Smooth muscle cell (in vitro differentiated cells): ENCODE measurements around the gene DOCK2. TPM values are rescaled to one million over a fixed set of nuclear protein-coding genes. Genes with fewer than 3 reads are reported as not detected.

Experiments used
- DNase-seq: peaks from one replicate; lab custom pipeline; 2025; ENCODE audit not compliant: unreplicated experiment; lab: John Stamatoyannopoulos, UW
- H2AFZ ChIP-seq: fragments of 200-600 bp; sonication (generic); 2 replicates; pipeline ENCODE4 v1.6.0; 2016; ENCODE audit warnings: antibody characterized with exemption, low read depth, mild to moderate bottlenecking
- H3F3A ChIP-seq: fragments of 200-600 bp; sonication (generic); 2 replicates; pipeline ENCODE4 v1.6.0; 2017; ENCODE audit warnings: antibody characterized with exemption, low read depth
- H3K27ac ChIP-seq: fragments of 200-600 bp; sonication (generic); 2 replicates; pipeline ENCODE4 v1.5.1; 2016; ENCODE audit warnings: low read depth, mild to moderate bottlenecking
- H3K27me3 ChIP-seq: fragments of 200-600 bp; sonication (generic); 2 replicates; pipeline ENCODE4 v1.6.1; 2016; ENCODE audit warnings: low read depth, mild to moderate bottlenecking
- H3K36me3 ChIP-seq: fragments of 200-600 bp; sonication (generic); 2 replicates; pipeline ENCODE4 v1.5.1; 2016; ENCODE audit warnings: low read depth
- H3K4me1 ChIP-seq: fragments of 200-600 bp; sonication (generic); 2 replicates; pipeline ENCODE4 v1.5.1; 2016; ENCODE audit warnings: low read depth
- H3K4me2 ChIP-seq: fragments of 200-600 bp; sonication (generic); 2 replicates; pipeline ENCODE4 v1.6.0; 2016; ENCODE audit warnings: mild to moderate bottlenecking
- H3K4me3 ChIP-seq: fragments of 200-600 bp; sonication (generic); 2 replicates; pipeline ENCODE4 v1.5.1; 2016; ENCODE audit warnings: mild to moderate bottlenecking
- H3K79me2 ChIP-seq: fragments of 200-600 bp; sonication (generic); 2 replicates; pipeline ENCODE4 v1.6.0; 2016; ENCODE audit warnings: low read depth, mild to moderate bottlenecking
- H3K9ac ChIP-seq: fragments of 200-600 bp; sonication (generic); 2 replicates; pipeline ENCODE4 v1.6.0; 2016; ENCODE audit warnings: low read depth
- H3K9me3 ChIP-seq: fragments of 200-600 bp; sonication (generic); replicated peaks from 2 replicates; pipeline ENCODE4 v1.5.1; 2016; ENCODE audit warnings: low read depth
- H4K20me1 ChIP-seq: fragments of 200-600 bp; sonication (generic); 2 replicates; pipeline ENCODE4 v1.6.0; 2016; ENCODE audit warnings: low read depth
- CTCF ChIP-seq: fragments of 200-600 bp; sonication (generic); IDR thresholded peaks from 2 replicates; pipeline ENCODE4 v1.5.1; 2017; ENCODE audit warnings: borderline replicate concordance, mild to moderate bottlenecking, antibody characterized with exemption; ENCODE audit not compliant: insufficient read depth, poor library complexity, severe bottlenecking
- WGBS: methylation state at CpG from one replicate; pipeline ENCODE4 v1.1.7; 2016; ENCODE audit warnings: low lambda C conversion rate; 5-methylcytosine and 5-hydroxymethylcytosine counted together
- polyA plus RNA-seq: library from polyadenylated mRNA; unstranded; fragments of >200 nt; fragmentation: Nextera tagmentation; extraction: Ambion mirVana; gene quantifications from 2 replicates; pipeline ENCODE4 v1.2.1, GENCODE V29; 2016
- total RNA-seq: library from RNA; depleted of rRNA; stranded (reverse); fragments of >200 nt; gene quantifications from 2 replicates; pipeline ENCODE4 v1.2.3, GENCODE V29; 2014

DOCK2 gene
- total and polyA plus RNA-seq, 2 experiments from 2014 or later, result 0.73 to 3.0 TPM

DNA sequence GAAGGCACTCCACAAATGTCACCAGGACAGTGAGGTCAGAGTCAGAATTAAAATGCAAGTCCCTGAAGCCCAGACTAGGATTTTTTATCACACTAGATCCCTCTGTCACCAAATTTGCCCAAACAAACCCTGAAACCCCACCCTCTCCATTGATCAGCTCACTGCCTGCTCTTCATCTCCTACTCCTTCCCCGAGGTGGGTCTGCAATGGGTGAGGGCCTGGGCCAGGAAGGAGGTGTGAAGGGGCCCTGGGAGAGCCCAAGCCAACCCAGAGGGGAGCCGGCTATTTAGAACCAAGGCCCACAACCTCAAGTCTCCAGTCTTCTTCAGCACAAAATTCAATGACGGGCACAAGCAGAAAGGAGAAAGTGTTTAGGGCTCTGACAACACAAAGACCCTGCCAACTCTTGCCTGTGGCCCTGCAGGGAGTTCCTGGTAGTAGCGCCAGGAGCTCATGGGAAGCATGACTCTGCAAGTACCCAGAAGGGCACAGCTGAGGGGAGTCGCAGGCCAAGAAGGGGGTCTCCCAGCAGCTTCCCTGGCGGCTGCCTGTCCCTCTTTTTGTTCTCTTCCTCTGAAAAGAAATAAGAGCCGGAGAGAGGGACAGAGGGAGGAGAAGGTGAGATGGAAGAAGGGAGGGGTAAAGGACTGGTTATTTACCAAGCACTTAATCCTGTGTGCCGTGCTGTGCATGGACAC, 474.2 kb downstream of the DOCK2 start:
- 67% methylated on average over 8 of the region's 8 CpGs for WGBS
- no peaks in the 10 kb centered on the region for H3F3A ChIP-seq
- H3K4me2 ChIP-seq, result no peak overlapping the region
- H2AFZ ChIP-seq, result no peak overlapping the region
- H3K27me3 ChIP-seq, result peaks cover 9% of the 10 kb centered on the region
- no peaks in the 10 kb centered on the region for H3K36me3 ChIP-seq
- no peaks in the 10 kb centered on the region for H3K9me3 ChIP-seq
- no peak for TF ChIP-seq CTCF
- H3K4me3 ChIP-seq, result no peak overlapping the region
- H3K9ac ChIP-seq, result no peak overlapping the region
- H4K20me1 ChIP-seq, result no peaks in the 10 kb centered on the region
- H3K79me2 ChIP-seq, result no peaks in the 10 kb centered on the region
- no peak overlapping the region for H3K27ac ChIP-seq
- H3K4me1 ChIP-seq, result peaks cover 3% of the 10 kb centered on the region
- DNase-seq, result no peak

DNA sequence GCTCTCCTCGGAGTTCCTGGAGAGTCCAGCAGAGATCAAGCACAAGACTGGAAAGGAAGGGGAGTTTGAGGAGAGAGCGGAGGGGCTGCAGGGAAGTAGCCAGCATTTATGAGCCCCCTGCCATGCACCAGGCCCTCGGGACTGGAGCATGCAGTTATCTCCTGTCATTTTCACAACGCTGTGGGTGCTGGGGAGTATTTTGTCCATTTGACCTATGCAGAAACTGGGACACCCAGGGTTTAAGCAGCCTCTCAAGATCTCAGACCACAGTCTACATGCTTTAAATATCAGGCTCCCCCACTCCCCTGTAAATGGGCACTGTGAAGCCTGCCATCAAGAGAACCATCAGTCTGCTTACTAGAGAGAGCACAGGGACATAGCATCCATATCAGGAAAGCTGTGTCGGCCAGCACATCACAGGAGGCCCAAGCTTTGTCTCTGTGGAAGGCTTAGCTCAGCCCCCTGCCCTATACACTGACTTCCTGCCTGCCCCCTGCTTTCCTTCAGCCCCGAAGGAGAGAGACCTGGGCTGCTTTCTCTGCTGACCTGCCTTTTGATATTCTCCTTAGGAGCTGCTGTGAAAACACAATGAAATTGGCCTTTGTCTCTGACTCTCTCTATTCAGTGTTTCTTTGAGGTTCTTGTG, 475.9 kb downstream of the DOCK2 start:
- H3K79me2 ChIP-seq, result no peaks in the 10 kb centered on the region
- H3K4me1 ChIP-seq, result peaks cover 3% of the 10 kb centered on the region
- no peak for TF ChIP-seq CTCF
- no peaks in the 10 kb centered on the region for H3F3A ChIP-seq
- no peaks in the 10 kb centered on the region for H3K27me3 ChIP-seq
- no peak overlapping the region for H3K4me2 ChIP-seq
- no peak overlapping the region for H2AFZ ChIP-seq
- H3K9ac ChIP-seq, result no peak overlapping the region
- no peaks in the 10 kb centered on the region for H3K36me3 ChIP-seq
- no peaks in the 10 kb centered on the region for H3K9me3 ChIP-seq
- WGBS, result 68% methylated on average over 6 of the region's 6 CpGs
- no peak overlapping the region for H3K4me3 ChIP-seq
- H4K20me1 ChIP-seq, result no peaks in the 10 kb centered on the region
- no peak for DNase-seq
- H3K27ac ChIP-seq, result no peak overlapping the region

GRCh38 chr5:170113522-170113900, 476.4 kb downstream of the DOCK2 start:
- H3K4me2 ChIP-seq, result no peak overlapping the region
- H3F3A ChIP-seq, result no peaks in the 10 kb centered on the region
- WGBS, result 89% methylated on average over 3 of the region's 3 CpGs
- no peak overlapping the region for H3K4me3 ChIP-seq
- no peaks in the 10 kb centered on the region for H3K9me3 ChIP-seq
- H3K36me3 ChIP-seq, result no peaks in the 10 kb centered on the region
- H3K9ac ChIP-seq, result no peak overlapping the region
- no peak overlapping the region for H3K27ac ChIP-seq
- no peaks in the 10 kb centered on the region for H3K79me2 ChIP-seq
- H3K4me1 ChIP-seq, result peaks cover 3% of the 10 kb centered on the region
- H4K20me1 ChIP-seq, result no peaks in the 10 kb centered on the region
- H3K27me3 ChIP-seq, result no peaks in the 10 kb centered on the region
- TF ChIP-seq CTCF, result no peak
- no peak for DNase-seq
- no peak overlapping the region for H2AFZ ChIP-seq
